Spinal cord (tissue), 10 donors: ENCODE data around the gene VEGFB. TPM values are rescaled to one million over a fixed set of nuclear protein-coding genes. Genes with fewer than 3 reads are reported as not detected.

Source experiments
- DNase-seq, 6 donors: peaks; one replicate each; pipeline versions ENCODE4 v3.0.0 to v3.0.0-alpha.2; 2013 to 2015; ENCODE audit warnings: low spot score in 6 of 6, low read depth in 4 of 6
- H3K27ac ChIP-seq: one replicate; pipeline ENCODE4 v1.5.1; 2013; ENCODE audit warnings: low read depth, low read length, control low read depth
- H3K27me3 ChIP-seq: one replicate; pipeline ENCODE4 v1.6.1; 2013; ENCODE audit warnings: low read length; ENCODE audit not compliant: control insufficient read depth, insufficient read depth
- H3K36me3 ChIP-seq: one replicate; pipeline ENCODE4 v1.6.1; 2013; ENCODE audit warnings: low read length; ENCODE audit not compliant: control insufficient read depth, insufficient read depth
- H3K4me1 ChIP-seq: one replicate; pipeline ENCODE4 v1.6.1; 2013; ENCODE audit warnings: low read length; ENCODE audit not compliant: control insufficient read depth, insufficient read depth
- H3K4me3 ChIP-seq: one replicate; pipeline ENCODE4 v1.5.1; 2013; ENCODE audit warnings: low read depth, low read length, control low read depth
- H3K9me3 ChIP-seq: one replicate; pipeline ENCODE4 v1.6.1; 2013; ENCODE audit warnings: low read length; ENCODE audit not compliant: control insufficient read depth, insufficient read depth
- WGBS: methylation state at CpG from one replicate; pipeline ENCODE4 v1.1.5; 2013; ENCODE audit warnings: missing lambda C conversion rate; ENCODE audit not compliant: insufficient coverage; 5-methylcytosine and 5-hydroxymethylcytosine counted together
- polyA plus RNA-seq, 2 donors: library from polyadenylated mRNA; unstranded; fragments of 120-200 nt; gene quantifications; one replicate each; pipeline ENCODE4 v1.2.1, GENCODE V29; 2013; ENCODE audit not compliant: insufficient read length in 2 of 2
- total RNA-seq, 2 donors: library from RNA; depleted of rRNA in 1 of 2; stranded (reverse); fragments of 120-200 nt in 1 of 2; fragments of >200 nt in 1 of 2; gene quantifications; one replicate each; pipeline versions ENCODE4 v1.2.3 to v1.2.4, GENCODE V29; 2013 to 2014
- donor health status: healthy.

Gene VEGFB
- total and polyA plus RNA-seq, 4 donors: 46.8 to 255 (median 173) TPM

GRCh38 chr11:64251016-64251752 lies 16.8 kb downstream of the VEGFB start, which contains the start of gene PLCB3:
PLCB3 (plus strand) TSS chr11:64251530; CDS start chr11:64251650, 120 bp downstream.
- Histone ChIP-seq H3K4me3 (peak within 1 kb of the TSS; percentile 53), H3K4me1 (peaks cover 54% of the 10 kb centered on the region)
- WGBS: under 1% methylated on average over 75 of the region's 75 CpGs

GRCh38 chr11:64251753-64252002 lies 17.3 kb downstream of the VEGFB start:
- H3K4me1 ChIP-seq: peaks cover 54% of the 10 kb centered on the region
- H3K27ac ChIP-seq: peak overlapping the region; percentile 29
- no peaks in the 10 kb centered on the region for H3K9me3 ChIP-seq
- DNase-seq: no peak
- peak overlapping the region; percentile 53 for H3K4me3 ChIP-seq
- peaks cover 26% of the 10 kb centered on the region for H3K36me3 ChIP-seq
- H3K27me3 ChIP-seq: peaks cover 6% of the 10 kb centered on the region
- WGBS: under 1% methylated on average over 18 of the region's 18 CpGs

More at GRCh38 chr11:64251016-64251752, 16.8 kb downstream of the VEGFB start, which contains the start of gene PLCB3:
- Histone ChIP-seq H3K27me3 (peaks cover 6% of the 10 kb centered on the region), H3K36me3 (peaks cover 21% of the 10 kb centered on the region), H3K9me3 (no peaks in the 10 kb centered on the region), H3K27ac (peak within 1 kb of the TSS; percentile 29)
- peak in 1 of 6 donors; percentile 65 for DNase-seq

GRCh38 chr11:64252003-64252872 lies 17.9 kb downstream of the VEGFB start:
- 13% methylated on average over 14 of the region's 23 CpGs for WGBS
- Histone ChIP-seq H3K9me3 (no peaks in the 10 kb centered on the region), H3K27me3 (peaks cover 6% of the 10 kb centered on the region), H3K36me3 (peaks cover 29% of the 10 kb centered on the region), H3K4me1 (peaks cover 49% of the 10 kb centered on the region), H3K27ac (peak overlapping the region; percentile 29), H3K4me3 (peak overlapping the region; percentile 53)
- DNase-seq: peak in 1 of 6 donors; percentile 59

GRCh38 chr11:64253043-64253442 lies 18.7 kb downstream of the VEGFB start:
- H3K4me1 ChIP-seq: peaks cover 43% of the 10 kb centered on the region
- H3K36me3 ChIP-seq: peaks cover 34% of the 10 kb centered on the region
- no peak for DNase-seq
- peaks cover 6% of the 10 kb centered on the region for H3K27me3 ChIP-seq
- H3K27ac ChIP-seq: no peak overlapping the region
- no peaks in the 10 kb centered on the region for H3K9me3 ChIP-seq
- 83% methylated on average over 8 of the region's 8 CpGs for WGBS
- H3K4me3 ChIP-seq: no peak overlapping the region

- 34% methylated on average over 4 of the region's 5 CpGs for WGBS
- no peak overlapping the region for H3K4me3 ChIP-seq
- H3K27me3 ChIP-seq: peaks cover 6% of the 10 kb centered on the region
- H3K9me3 ChIP-seq: no peaks in the 10 kb centered on the region
- H3K36me3 ChIP-seq: peaks cover 38% of the 10 kb centered on the region
- DNase-seq: peak in 1 of 6 donors; percentile 74
- no peak overlapping the region for H3K27ac ChIP-seq
- peaks cover 43% of the 10 kb centered on the region for H3K4me1 ChIP-seq
These were observed 19.1 kb downstream of the VEGFB start for GRCh38 chr11:64253481-64253880.

- DNase-seq: no peak
- Histone ChIP-seq H3K9me3 (no peaks in the 10 kb centered on the region), H3K36me3 (peaks cover 46% of the 10 kb centered on the region), H3K27ac (no peak overlapping the region), H3K27me3 (peaks cover 6% of the 10 kb centered on the region), H3K4me1 (peaks cover 43% of the 10 kb centered on the region), H3K4me3 (no peak overlapping the region)
- WGBS: 96% methylated on average over 7 of the region's 7 CpGs
These were observed 19.9 kb downstream of the VEGFB start for GRCh38 chr11:64254326-64254725.

- 95% methylated on average over 33 of the region's 35 CpGs for WGBS
- H3K4me1 ChIP-seq: peaks cover 38% of the 10 kb centered on the region
- peaks cover 5% of the 10 kb centered on the region for H3K27me3 ChIP-seq
- H3K36me3 ChIP-seq: peaks cover 57% of the 10 kb centered on the region
- H3K27ac ChIP-seq: no peak overlapping the region
- no peaks in the 10 kb centered on the region for H3K9me3 ChIP-seq
- no peak overlapping the region for H3K4me3 ChIP-seq
- no peak for DNase-seq
These were observed 21.0 kb downstream of the VEGFB start for GRCh38 chr11:64255135-64256128.

GRCh38 chr11:64256300-64256699 lies 21.9 kb downstream of the VEGFB start:
- DNase-seq: no peak
- H3K4me1 ChIP-seq: peaks cover 30% of the 10 kb centered on the region
- H3K27me3 ChIP-seq: no peaks in the 10 kb centered on the region
- no peak overlapping the region for H3K4me3 ChIP-seq
- no peak overlapping the region for H3K27ac ChIP-seq
- WGBS: 95% methylated on average over 15 of the region's 15 CpGs
- no peaks in the 10 kb centered on the region for H3K9me3 ChIP-seq
- H3K36me3 ChIP-seq: peaks cover 60% of the 10 kb centered on the region

GRCh38 chr11:64258356-64258755 lies 24.0 kb downstream of the VEGFB start:
- H3K27me3 ChIP-seq: no peaks in the 10 kb centered on the region
- no peak overlapping the region for H3K27ac ChIP-seq
- peaks cover 11% of the 10 kb centered on the region for H3K4me1 ChIP-seq
- no peak for DNase-seq
- no peaks in the 10 kb centered on the region for H3K9me3 ChIP-seq
- peaks cover 80% of the 10 kb centered on the region for H3K36me3 ChIP-seq
- no peak overlapping the region for H3K4me3 ChIP-seq
- WGBS: 89% methylated on average over 21 of the region's 24 CpGs
